Esophagus muscularis mucosa (tissue), 4 donors: Measurements from ENCODE around the gene FGF12. TPM values are rescaled to one million over a fixed set of nuclear protein-coding genes. Genes with fewer than 3 reads are reported as not detected.
A peak's percentile ranks its signal among the peaks of the same experiment; 100 is the strongest.

ENCODE experiments used
- DNase-seq: peaks from one replicate; pipeline ENCODE4 v3.0.0-alpha.2; 2017; ENCODE audit errors: extremely low spot score
- H3K27ac ChIP-seq, 4 donors: fragments of 200-600 bp; sonication (generic); replicated peaks in 1 of 4; 1 replicate in 3 of 4; 2 replicates in 1 of 4; pipeline ENCODE4 v1.5.1; 2016 to 2019; ENCODE audit warnings: mild to moderate bottlenecking in 1 of 4
- H3K27me3 ChIP-seq, 4 donors: fragments of 200-600 bp; sonication (generic); one replicate each; pipeline versions ENCODE4 v1.5.1 to v1.6.0; 2016 to 2019
- H3K36me3 ChIP-seq, 4 donors: fragments of 200-600 bp; sonication (generic); one replicate each; pipeline ENCODE4 v1.5.1; 2016 to 2019
- H3K4me1 ChIP-seq, 4 donors: fragments of 200-600 bp; sonication (generic); one replicate each; pipeline ENCODE4 v1.5.1; 2016 to 2019
- H3K4me3 ChIP-seq, 4 donors: fragments of 200-600 bp; sonication (generic); 1 replicate in 2 of 4; 2 replicates in 2 of 4; pipeline ENCODE4 v1.5.1; 2016 to 2019; ENCODE audit warnings: mild to moderate bottlenecking in 4 of 4, moderate library complexity in 1 of 4
- H3K9me3 ChIP-seq, 4 donors: fragments of 200-600 bp; sonication (generic); 1 replicate in 3 of 4; 2 replicates in 1 of 4; pipeline ENCODE4 v1.5.1; 2016 to 2019
- CTCF ChIP-seq, 3 experiments: fragments of 200-600 bp in 2 of 3; fragments of 450-650 bp in 1 of 3; sonication (generic) in 2 of 3; IDR thresholded peaks; one replicate each; pipeline ENCODE4 v1.5.1; 2017 to 2019; ENCODE audit warnings: antibody characterized with exemption in 3 of 3, mild to moderate bottlenecking in 2 of 3, moderate library complexity in 1 of 3
- EP300 ChIP-seq: sonication (generic); formaldehyde crosslinking; IDR thresholded peaks from one replicate; pipeline ENCODE4 v1.6.1; 2017; ENCODE audit warnings: antibody characterized with exemption
- POLR2A ChIP-seq: fragments of 450-650 bp; IDR thresholded peaks from one replicate; pipeline ENCODE4 v1.6.1; 2017; ENCODE audit warnings: antibody characterized with exemption, moderate library complexity, mild to moderate bottlenecking, low read depth
- POLR2AphosphoS5 ChIP-seq, 2 donors: sonication (generic); formaldehyde crosslinking; IDR thresholded peaks; one replicate each; pipeline ENCODE4 v1.6.1; 2017; ENCODE audit warnings: antibody characterized with exemption in 2 of 2
- whole genome bisulfite sequencing: methylation state at CpG from one replicate; pipeline ENCODE4 v1.1.5; 2018; 5-methylcytosine and 5-hydroxymethylcytosine counted together
- intact Hi-C: fragments of 100-400 bp; cut with DNase I; formaldehyde crosslinking; loops from one replicate; pipeline ENCODE4 v1.15.1; 2023
- total RNA-seq, 4 donors: library from RNA; depleted of rRNA; stranded (reverse); fragments of >200 nt; gene quantifications; one replicate each; pipeline versions ENCODE4 v1.1.0 to v1.2.1, GENCODE V29; 2016

The FGF12 gene
- total RNA-seq, 4 donors from 2014 or later, result 4.6 to 19.5 (median 10.2) TPM

GRCh38 chr3:192481638-192482037, 245.7 kb downstream of the FGF12 start:
- Histone ChIP-seq H3K27me3 (no peaks in the 10 kb centered on the region), H3K36me3 (no peaks in the 10 kb centered on the region), H3K4me1 (no peaks in the 10 kb centered on the region), H3K27ac (no peak overlapping the region), H3K4me3 (no peak overlapping the region), H3K9me3 (no peaks in the 10 kb centered on the region)
- intact Hi-C loops, result no loop called here
- WGBS, result 66% methylated on average over 5 of the region's 5 CpGs
- DNase-seq, result no peak
- no peak for TF ChIP-seq CTCF (IDR thresholded peaks at IDR 0.05)
- TF ChIP-seq POLR2AphosphoS5 (IDR thresholded peaks at IDR 0.05), result no peak
- TF ChIP-seq EP300, result no peak
- TF ChIP-seq POLR2A, result no peak

- H3K27ac ChIP-seq, result no peak overlapping the region
- peaks cover 0 to 5% (median 2%) of the 10 kb centered on the region in 4 donors for H3K4me1 ChIP-seq
- H3K9me3 ChIP-seq, result no peaks in the 10 kb centered on the region
- no peak overlapping the region for H3K4me3 ChIP-seq
- peaks cover 0 to 6% (median 0%) of the 10 kb centered on the region in 4 donors for H3K27me3 ChIP-seq
- intact Hi-C loops, result loop anchor here (5.0 to 10.0 kb wide), 2 partner anchors 335 to 1107 kb away; no protein-coding TSS in a partner anchor
- 35% methylated on average over 13 of the region's 13 CpGs for WGBS
- DNase-seq, result no peak
- TF ChIP-seq POLR2A (no peak), CTCF (IDR thresholded peaks at IDR 0.05) (peak; percentile 80 to 94 (median 91))
- no peaks in the 10 kb centered on the region for H3K36me3 ChIP-seq
Measured at GRCh38 chr3:192467230-192468140, 259.9 kb downstream of the FGF12 start.

- Histone ChIP-seq H3K27ac (no peak overlapping the region), H3K36me3 (no peaks in the 10 kb centered on the region), H3K9me3 (no peaks in the 10 kb centered on the region), H3K4me3 (no peak overlapping the region), H3K4me1 (peaks cover 0 to 8% (median 5%) of the 10 kb centered on the region in 4 donors), H3K27me3 (peaks cover 0 to 21% (median 0%) of the 10 kb centered on the region in 4 donors)
- WGBS, result 75% methylated on average over 4 of the region's 4 CpGs
- TF ChIP-seq POLR2AphosphoS5 (IDR thresholded peaks at IDR 0.05) (no peak), EP300 (no peak), POLR2A (no peak), CTCF (IDR thresholded peaks at IDR 0.05) (no peak)
- intact Hi-C loops, result no loop called here
- no peak for DNase-seq
Measured at GRCh38 chr3:192449036-192449435, 278.3 kb downstream of the FGF12 start.

- intact Hi-C loops, result loop anchor here (2.0 kb wide), 1 partner anchor 315 kb away; no protein-coding TSS in a partner anchor
- H3K4me1 ChIP-seq, result peaks cover 0 to 9% (median 5%) of the 10 kb centered on the region in 4 donors
- H3K27ac ChIP-seq, result no peak overlapping the region
- no peak overlapping the region for H3K4me3 ChIP-seq
- no peaks in the 10 kb centered on the region for H3K36me3 ChIP-seq
- WGBS, result 44% methylated on average over 10 of the region's 10 CpGs
- no peaks in the 10 kb centered on the region for H3K9me3 ChIP-seq
- no peak for DNase-seq
- peaks cover 0 to 20% (median 0%) of the 10 kb centered on the region in 4 donors for H3K27me3 ChIP-seq
- no peak for TF ChIP-seq CTCF (IDR thresholded peaks at IDR 0.05)
- TF ChIP-seq POLR2AphosphoS5 (IDR thresholded peaks at IDR 0.05), result no peak
- no peak for TF ChIP-seq EP300
- TF ChIP-seq POLR2A, result no peak
Measured at GRCh38 chr3:192445770-192446644, 281.3 kb downstream of the FGF12 start.
